HepG2 (cell line): ENCODE results near the gene AGFG1. TPM values are rescaled to one million over a fixed set of nuclear protein-coding genes. Genes with fewer than 3 reads are reported as not detected.
A peak's percentile ranks its signal among the peaks of the same experiment; 100 is the strongest.

Experiments used
- DPF2 ChIP-seq: sonication (generic); formaldehyde crosslinking; IDR thresholded peaks from 2 replicates; pipeline ENCODE4 v1.4.0; 2020; ENCODE audit warnings: mild to moderate bottlenecking, low read depth, missing genetic modification reagents, borderline replicate concordance
- GPN1 ChIP-seq: sonication (generic); formaldehyde crosslinking; IDR thresholded peaks from 2 replicates; pipeline ENCODE4 v1.5.1; 2020; ENCODE audit warnings: missing genetic modification reagents, borderline replicate concordance
- MNT ChIP-seq: fragments of 450-650 bp; IDR thresholded peaks from 2 replicates; pipeline ENCODE4 v1.6.1; 2016
- NFKB2 ChIP-seq: sonication (generic); formaldehyde crosslinking; IDR thresholded peaks from 2 replicates; pipeline ENCODE4 v1.4.0; 2020; ENCODE audit warnings: missing genetic modification reagents, borderline replicate concordance
- RERE ChIP-seq: IDR thresholded peaks from 2 replicates; pipeline ENCODE4 v1.6.1; 2016; ENCODE audit warnings: low read depth, missing genetic modification reagents, missing compliant biosample characterization
- RFX3 ChIP-seq: IDR thresholded peaks from 2 replicates; pipeline ENCODE4 v1.6.1; 2016; ENCODE audit warnings: missing biosample characterization, missing genetic modification reagents
- ZBED4 ChIP-seq: sonication (generic); formaldehyde crosslinking; IDR thresholded peaks from 2 replicates; pipeline ENCODE4 v1.4.0; 2020; ENCODE audit warnings: missing genetic modification reagents, borderline replicate concordance
- ZBTB43 ChIP-seq: sonication (generic); formaldehyde crosslinking; conservative IDR thresholded peaks from 2 replicates; pipeline ENCODE4 v1.4.0; 2020; ENCODE audit warnings: missing genetic modification reagents
- ZNF552 ChIP-seq: sonication (generic); formaldehyde crosslinking; IDR thresholded peaks from 2 replicates; pipeline ENCODE4 v1.9.0; 2022; ENCODE audit warnings: missing genetic modification reagents, mild to moderate bottlenecking, borderline replicate concordance
- ZNF572 ChIP-seq: sonication (generic); formaldehyde crosslinking; IDR thresholded peaks from 2 replicates; pipeline ENCODE4 v1.5.1; 2020; ENCODE audit warnings: mild to moderate bottlenecking, missing genetic modification reagents
- ZNF687 ChIP-seq: sonication (generic); formaldehyde crosslinking; IDR thresholded peaks from 2 replicates; pipeline ENCODE4 v1.5.1; 2020; ENCODE audit warnings: mild to moderate bottlenecking, missing genetic modification reagents, moderate library complexity
- polyA plus RNA-seq, 8 experiments: library from polyadenylated mRNA; depleted of rRNA in 3 of 8; stranded (reverse) in 7 of 8; unstranded in 1 of 8; fragments of >200 nt; fragmentation: Illumina TruSeq in 4 of 8; extraction: Trizol in 4 of 8; gene quantifications; 2 replicates each; pipeline versions ENCODE4 v1.2.1 to v1.2.3, GENCODE V29; 2011 to 2016; ENCODE audit warnings: low read depth in 4 of 8, missing spikeins in 1 of 8, mixed read lengths in 1 of 8; ENCODE audit not compliant: insufficient read depth in 1 of 8
- total RNA-seq, 5 experiments: library from RNA; depleted of rRNA; stranded (reverse); fragments of >200 nt; fragmentation: Illumina TruSeq; extraction: Trizol; gene quantifications; 2 replicates each; pipeline ENCODE4 v1.2.3, GENCODE V29; 2016; ENCODE audit warnings: low read depth in 1 of 5

Gene AGFG1
- total and polyA plus RNA-seq, 2 of the 13 experiments (the other 11 are each of a cell fraction or from before 2014, with no cell fraction given), result 145 to 168 TPM

- peak; percentile 87 for TF ChIP-seq RERE
- no peak for TF ChIP-seq ZNF687 (CRISPR knock-in tag)
- TF ChIP-seq NFKB2 (CRISPR knock-in tag), result no peak
- no peak for TF ChIP-seq MNT
- TF ChIP-seq ZNF552, result no peak
- TF ChIP-seq ZNF572 (CRISPR knock-in tag), result no peak
- TF ChIP-seq RFX3 (CRISPR knock-in tag), result no peak
- TF ChIP-seq GPN1 (CRISPR knock-in tag), result no peak
- TF ChIP-seq DPF2 (CRISPR knock-in tag), result peak; percentile 97
- TF ChIP-seq ZBTB43 (CRISPR knock-in tag), result peak; percentile 66; the same call in 1 of the 2 replicates
- TF ChIP-seq ZBED4 (CRISPR knock-in tag), result peak; percentile 74; the same call in 1 of the 2 replicates
Measured at GRCh38 chr2:227450926-227451654, 20.9 kb upstream of the AGFG1 start (continued).
